ENCODE data around the gene ANAPC4.

- TF ChIP-seq CTCF (conservative IDR thresholded peaks at IDR 0.05; ENCODE audit: low read depth, low read length) (no peak), EZH2 (IDR thresholded peaks at IDR 0.05; ENCODE audit: borderline replicate concordance, low read depth, low read length, poor library complexity, severe bottlenecking) (no peak)
Observed at GRCh38 chr4:25350561-25350960, 26.5 kb upstream of the ANAPC4 start.
